WTC11 (cell line): ENCODE results near the gene KRT5. TPM values are rescaled to one million over a fixed set of nuclear protein-coding genes. Genes with fewer than 3 reads are reported as not detected.

Experiments
- ATAC-seq: fragments of 200-7000 bp; cut with Tn5 transposase; 2 replicates; pipeline ENCODE4 v1.10.0; 2021; ENCODE audit warnings: mild to moderate bottlenecking, moderate library complexity
- CTCF ChIA-PET: fragments of 300-600 bp; sonication (Branson Sonifier 250); formaldehyde crosslinking; loops from one replicate; lab custom pipeline; 2021; ENCODE audit warnings: antibody characterized with exemption; lab: Charles Lee
- POLR2A ChIA-PET: fragments of 350-600 bp; sonication (Branson Sonifier 250); formaldehyde crosslinking; loops from one replicate; lab custom pipeline; 2021; ENCODE audit warnings: antibody characterized with exemption; lab: Charles Lee
- DNase-seq: peaks from one replicate; pipeline ENCODE4 v3.0.0; 2021; ENCODE audit warnings: low spot score
- H3K27ac Mint-ChIP-seq: 2 replicates; pipeline ENCODE4 v1.8.0; 2021; ENCODE audit warnings: mixed read lengths
- H3K27me3 Mint-ChIP-seq: 2 replicates; pipeline ENCODE4 v1.8.0; 2021; ENCODE audit warnings: low read depth, mild to moderate bottlenecking, moderate library complexity, mixed read lengths
- H3K36me3 Mint-ChIP-seq: 2 replicates; pipeline ENCODE4 v1.8.0; 2021; ENCODE audit warnings: mixed read lengths
- H3K4me1 Mint-ChIP-seq: 2 replicates; pipeline ENCODE4 v1.8.0; 2022; ENCODE audit warnings: mixed read lengths
- H3K4me3 Mint-ChIP-seq: 2 replicates; pipeline ENCODE4 v1.8.0; 2021; ENCODE audit warnings: mild to moderate bottlenecking, moderate library complexity, mixed read lengths
- H3K9me3 Mint-ChIP-seq: 2 replicates; pipeline ENCODE4 v1.8.0; 2021; ENCODE audit warnings: mixed read lengths
- FOXJ3 ChIP-seq: sonication (generic); formaldehyde crosslinking; IDR thresholded peaks from 2 replicates; pipeline ENCODE4 v1.9.0; 2021; ENCODE audit warnings: missing genetic modification reagents, mild to moderate bottlenecking, borderline replicate concordance
- GABPB1 ChIP-seq: sonication (generic); formaldehyde crosslinking; IDR thresholded peaks from 2 replicates; pipeline ENCODE4 v1.8.1; 2023; ENCODE audit warnings: mild to moderate bottlenecking, missing genetic modification reagents
- IRF2 ChIP-seq: sonication (generic); formaldehyde crosslinking; IDR thresholded peaks from 2 replicates; pipeline ENCODE4 v1.8.0; 2022; ENCODE audit warnings: low read depth, missing genetic modification reagents, borderline replicate concordance
- JUN ChIP-seq: sonication (generic); formaldehyde crosslinking; IDR thresholded peaks from 2 replicates; pipeline ENCODE4 v1.8.0; 2023; ENCODE audit warnings: mild to moderate bottlenecking, missing genetic modification reagents
- MXD4 ChIP-seq: fragments of 250-450 bp; sonication (Bioruptor Pico); IDR thresholded peaks from 2 replicates; pipeline ENCODE4 v1.8.0; 2021; ENCODE audit warnings: mild to moderate bottlenecking, moderate library complexity, borderline replicate concordance
- NFYB ChIP-seq: sonication (generic); formaldehyde crosslinking; conservative IDR thresholded peaks from 2 replicates; pipeline ENCODE4 v1.8.0; 2022; ENCODE audit warnings: low read depth, missing genetic modification reagents
- NR3C1 ChIP-seq: sonication (generic); formaldehyde crosslinking; conservative IDR thresholded peaks from 2 replicates; pipeline ENCODE4 v1.8.1; 2023; ENCODE audit warnings: low read depth, mild to moderate bottlenecking, missing genetic modification reagents
- RORB ChIP-seq: fragments of 250-450 bp; sonication (Bioruptor Pico); IDR thresholded peaks from 2 replicates; pipeline ENCODE4 v1.9.0; 2021; ENCODE audit warnings: mild to moderate bottlenecking
- SMAD4 ChIP-seq: sonication (generic); formaldehyde crosslinking; IDR thresholded peaks from 2 replicates; pipeline ENCODE4 v1.8.0; 2022; ENCODE audit warnings: mild to moderate bottlenecking, missing genetic modification reagents
- TEAD1 ChIP-seq: sonication (generic); formaldehyde crosslinking; IDR thresholded peaks from 2 replicates; pipeline ENCODE4 v1.8.0; 2022; ENCODE audit warnings: mild to moderate bottlenecking, missing genetic modification reagents
- TEAD4 ChIP-seq: sonication (generic); formaldehyde crosslinking; IDR thresholded peaks from 2 replicates; pipeline ENCODE4 v1.8.0; 2022; ENCODE audit warnings: mild to moderate bottlenecking, missing genetic modification reagents
- ZNF219 ChIP-seq: sonication (generic); formaldehyde crosslinking; IDR thresholded peaks from 2 replicates; pipeline ENCODE4 v1.8.0; 2023; ENCODE audit warnings: missing genetic modification reagents, mild to moderate bottlenecking, borderline replicate concordance
- ZNF263 ChIP-seq: sonication (generic); formaldehyde crosslinking; IDR thresholded peaks from 2 replicates; pipeline ENCODE4 v1.8.1; 2022; ENCODE audit warnings: low read depth, mild to moderate bottlenecking, moderate library complexity, missing genetic modification reagents
- ZNF396 ChIP-seq: fragments of 250-450 bp; sonication (Bioruptor Pico); IDR thresholded peaks from 2 replicates; pipeline ENCODE4 v1.8.0; 2021; ENCODE audit warnings: mild to moderate bottlenecking, moderate library complexity, borderline replicate concordance
- ZNF423 ChIP-seq: fragments of 250-450 bp; sonication (Bioruptor Pico); IDR thresholded peaks from 2 replicates; pipeline ENCODE4 v2.1.2; 2022; ENCODE audit warnings: mild to moderate bottlenecking, moderate library complexity
- total RNA-seq: library from RNA; stranded (reverse); gene quantifications from 3 replicates; pipeline ENCODE4 v1.2.3, GENCODE V29; 2021
- TF ChIP-seq, protein P1 (sequence below): sonication (generic); formaldehyde crosslinking; IDR thresholded peaks from 2 replicates; pipeline ENCODE4 v1.8.1; 2022; ENCODE audit warnings: mild to moderate bottlenecking, missing genetic modification reagents, moderate library complexity, borderline replicate concordance
- TF ChIP-seq, protein P2 (sequence below): sonication (generic); formaldehyde crosslinking; IDR thresholded peaks from 2 replicates; pipeline ENCODE4 v1.8.1; 2023; ENCODE audit warnings: mild to moderate bottlenecking, moderate library complexity, missing genetic modification reagents
- TF ChIP-seq, protein P3 (sequence below): sonication (generic); formaldehyde crosslinking; IDR thresholded peaks from 2 replicates; pipeline ENCODE4 v1.8.1; 2022; ENCODE audit warnings: missing genetic modification reagents, borderline replicate concordance
- TF ChIP-seq, protein P4 (sequence below): sonication (generic); formaldehyde crosslinking; IDR thresholded peaks from 2 replicates; pipeline ENCODE4 v1.8.0; 2022; ENCODE audit warnings: mild to moderate bottlenecking, missing genetic modification reagents
- TF ChIP-seq, protein P5 (sequence below): fragments of 250-450 bp; sonication (Bioruptor Pico); IDR thresholded peaks from 2 replicates; pipeline ENCODE4 v1.9.0; 2021; ENCODE audit warnings: moderate library complexity, mild to moderate bottlenecking, inconsistent platforms, borderline replicate concordance

KRT5 gene
- total RNA-seq, 1 experiment from 2014 or later: not detected

DNA sequence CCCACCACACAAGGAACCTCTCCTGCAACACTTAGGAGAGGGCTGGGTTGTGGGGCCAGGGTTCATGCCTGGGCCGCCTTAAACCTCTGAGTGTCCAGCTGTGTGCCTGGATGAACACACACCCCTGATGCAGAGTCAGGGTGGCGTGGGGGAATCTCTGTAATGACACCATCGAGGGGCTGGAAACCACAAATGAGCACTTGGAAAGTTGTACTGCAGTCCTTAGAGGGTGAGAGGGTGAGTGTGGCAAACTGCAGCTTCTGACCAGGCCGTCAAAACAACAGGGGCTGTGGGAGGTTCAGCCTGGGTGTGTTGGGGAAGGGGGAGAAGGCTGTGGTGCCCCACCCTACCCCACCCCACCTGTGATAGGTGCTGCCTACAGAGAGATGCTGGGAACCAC, 12.4 kb upstream of the KRT5 start:
- ATAC-seq: no peak
- H3K27me3 Mint-ChIP-seq: no peaks in the 10 kb centered on the region
- no peaks in the 10 kb centered on the region for H3K9me3 Mint-ChIP-seq
- CTCF ChIA-PET: interaction anchor here (0.7 to 5.1 kb wide), 8 partner anchors 11 to 347 kb away, joined by 3 to 28 read pairs (median 4); no protein-coding TSS in a partner anchor
- no peak overlapping the region for H3K4me3 Mint-ChIP-seq
- TF ChIP-seq, protein P1, sequence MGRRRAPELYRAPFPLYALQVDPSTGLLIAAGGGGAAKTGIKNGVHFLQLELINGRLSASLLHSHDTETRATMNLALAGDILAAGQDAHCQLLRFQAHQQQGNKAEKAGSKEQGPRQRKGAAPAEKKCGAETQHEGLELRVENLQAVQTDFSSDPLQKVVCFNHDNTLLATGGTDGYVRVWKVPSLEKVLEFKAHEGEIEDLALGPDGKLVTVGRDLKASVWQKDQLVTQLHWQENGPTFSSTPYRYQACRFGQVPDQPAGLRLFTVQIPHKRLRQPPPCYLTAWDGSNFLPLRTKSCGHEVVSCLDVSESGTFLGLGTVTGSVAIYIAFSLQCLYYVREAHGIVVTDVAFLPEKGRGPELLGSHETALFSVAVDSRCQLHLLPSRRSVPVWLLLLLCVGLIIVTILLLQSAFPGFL (CRISPR knock-in tag): no peak
- no peak for TF ChIP-seq NR3C1
- no peak for TF ChIP-seq SMAD4
- TF ChIP-seq IRF2: no peak
- no peak for TF ChIP-seq JUN (CRISPR knock-in tag)
- no peak for TF ChIP-seq MXD4 (CRISPR knock-in tag)
- no peak for TF ChIP-seq ZNF396 (CRISPR knock-in tag)
- no peak for TF ChIP-seq ZNF423
- no peak for TF ChIP-seq GABPB1
- TF ChIP-seq, protein P2, sequence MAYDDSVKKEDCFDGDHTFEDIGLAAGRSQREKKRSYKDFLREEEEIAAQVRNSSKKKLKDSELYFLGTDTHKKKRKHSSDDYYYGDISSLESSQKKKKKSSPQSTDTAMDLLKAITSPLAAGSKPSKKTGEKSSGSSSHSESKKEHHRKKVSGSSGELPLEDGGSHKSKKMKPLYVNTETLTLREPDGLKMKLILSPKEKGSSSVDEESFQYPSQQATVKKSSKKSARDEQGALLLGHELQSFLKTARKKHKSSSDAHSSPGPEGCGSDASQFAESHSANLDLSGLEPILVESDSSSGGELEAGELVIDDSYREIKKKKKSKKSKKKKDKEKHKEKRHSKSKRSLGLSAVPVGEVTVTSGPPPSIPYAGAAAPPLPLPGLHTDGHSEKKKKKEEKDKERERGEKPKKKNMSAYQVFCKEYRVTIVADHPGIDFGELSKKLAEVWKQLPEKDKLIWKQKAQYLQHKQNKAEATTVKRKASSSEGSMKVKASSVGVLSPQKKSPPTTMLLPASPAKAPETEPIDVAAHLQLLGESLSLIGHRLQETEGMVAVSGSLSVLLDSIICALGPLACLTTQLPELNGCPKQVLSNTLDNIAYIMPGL: no peak
- TF ChIP-seq, protein P3, sequence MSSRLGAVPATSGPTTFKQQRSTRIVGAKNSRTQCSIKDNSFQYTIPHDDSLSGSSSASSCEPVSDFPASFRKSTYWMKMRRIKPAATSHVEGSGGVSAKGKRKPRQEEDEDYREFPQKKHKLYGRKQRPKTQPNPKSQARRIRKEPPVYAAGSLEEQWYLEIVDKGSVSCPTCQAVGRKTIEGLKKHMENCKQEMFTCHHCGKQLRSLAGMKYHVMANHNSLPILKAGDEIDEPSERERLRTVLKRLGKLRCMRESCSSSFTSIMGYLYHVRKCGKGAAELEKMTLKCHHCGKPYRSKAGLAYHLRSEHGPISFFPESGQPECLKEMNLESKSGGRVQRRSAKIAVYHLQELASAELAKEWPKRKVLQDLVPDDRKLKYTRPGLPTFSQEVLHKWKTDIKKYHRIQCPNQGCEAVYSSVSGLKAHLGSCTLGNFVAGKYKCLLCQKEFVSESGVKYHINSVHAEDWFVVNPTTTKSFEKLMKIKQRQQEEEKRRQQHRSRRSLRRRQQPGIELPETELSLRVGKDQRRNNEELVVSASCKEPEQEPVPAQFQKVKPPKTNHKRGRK (CRISPR knock-in tag): no peak
- TF ChIP-seq NFYB (CRISPR knock-in tag): no peak
- no peak for TF ChIP-seq ZNF219 (CRISPR knock-in tag)
- no peak for TF ChIP-seq FOXJ3 (CRISPR knock-in tag)
- TF ChIP-seq, protein P4, sequence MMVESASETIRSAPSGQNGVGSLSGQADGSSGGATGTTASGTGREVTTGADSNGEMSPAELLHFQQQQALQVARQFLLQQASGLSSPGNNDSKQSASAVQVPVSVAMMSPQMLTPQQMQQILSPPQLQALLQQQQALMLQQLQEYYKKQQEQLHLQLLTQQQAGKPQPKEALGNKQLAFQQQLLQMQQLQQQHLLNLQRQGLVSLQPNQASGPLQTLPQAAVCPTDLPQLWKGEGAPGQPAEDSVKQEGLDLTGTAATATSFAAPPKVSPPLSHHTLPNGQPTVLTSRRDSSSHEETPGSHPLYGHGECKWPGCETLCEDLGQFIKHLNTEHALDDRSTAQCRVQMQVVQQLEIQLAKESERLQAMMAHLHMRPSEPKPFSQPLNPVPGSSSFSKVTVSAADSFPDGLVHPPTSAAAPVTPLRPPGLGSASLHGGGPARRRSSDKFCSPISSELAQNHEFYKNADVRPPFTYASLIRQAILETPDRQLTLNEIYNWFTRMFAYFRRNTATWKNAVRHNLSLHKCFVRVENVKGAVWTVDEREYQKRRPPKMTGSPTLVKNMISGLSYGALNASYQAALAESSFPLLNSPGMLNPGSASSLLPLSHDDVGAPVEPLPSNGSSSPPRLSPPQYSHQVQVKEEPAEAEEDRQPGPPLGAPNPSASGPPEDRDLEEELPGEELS: no peak
- no peak for TF ChIP-seq TEAD4 (CRISPR knock-in tag)
- TF ChIP-seq, protein P5, sequence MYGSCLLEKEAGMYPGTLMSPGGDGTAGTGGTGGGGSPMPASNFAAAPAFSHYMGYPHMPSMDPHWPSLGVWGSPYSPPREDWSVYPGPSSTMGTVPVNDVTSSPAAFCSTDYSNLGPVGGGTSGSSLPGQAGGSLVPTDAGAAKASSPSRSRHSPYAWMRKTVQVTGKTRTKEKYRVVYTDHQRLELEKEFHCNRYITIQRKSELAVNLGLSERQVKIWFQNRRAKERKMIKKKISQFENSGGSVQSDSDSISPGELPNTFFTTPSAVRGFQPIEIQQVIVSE: no peak
- TF ChIP-seq TEAD1 (CRISPR knock-in tag): no peak
- no peak for TF ChIP-seq ZNF263 (CRISPR knock-in tag)
- TF ChIP-seq RORB (CRISPR knock-in tag): no peak
- TF ChIP-seq, all 79 proteins: peak for 0
- no peak for DNase-seq
- Mint-ChIP-seq H3K27ac (no peak overlapping the region), H3K36me3 (no peaks in the 10 kb centered on the region), H3K4me1 (no peaks in the 10 kb centered on the region)
- POLR2A ChIA-PET: no interaction called here
